Smooth muscle cell (in vitro differentiated cells): ENCODE measurements around the gene PIGW. TPM values are rescaled to one million over a fixed set of nuclear protein-coding genes. Genes with fewer than 3 reads are reported as not detected.

Experiments
- DNase-seq: peaks from one replicate; lab custom pipeline; 2025; ENCODE audit not compliant: unreplicated experiment; lab: John Stamatoyannopoulos, UW
- H2AFZ ChIP-seq: fragments of 200-600 bp; sonication (generic); 2 replicates; pipeline ENCODE4 v1.6.0; 2016; ENCODE audit warnings: antibody characterized with exemption, low read depth, mild to moderate bottlenecking
- H3F3A ChIP-seq: fragments of 200-600 bp; sonication (generic); 2 replicates; pipeline ENCODE4 v1.6.0; 2017; ENCODE audit warnings: antibody characterized with exemption, low read depth
- H3K27ac ChIP-seq: fragments of 200-600 bp; sonication (generic); 2 replicates; pipeline ENCODE4 v1.5.1; 2016; ENCODE audit warnings: low read depth, mild to moderate bottlenecking
- H3K27me3 ChIP-seq: fragments of 200-600 bp; sonication (generic); 2 replicates; pipeline ENCODE4 v1.6.1; 2016; ENCODE audit warnings: low read depth, mild to moderate bottlenecking
- H3K36me3 ChIP-seq: fragments of 200-600 bp; sonication (generic); 2 replicates; pipeline ENCODE4 v1.5.1; 2016; ENCODE audit warnings: low read depth
- H3K4me1 ChIP-seq: fragments of 200-600 bp; sonication (generic); 2 replicates; pipeline ENCODE4 v1.5.1; 2016; ENCODE audit warnings: low read depth
- H3K4me2 ChIP-seq: fragments of 200-600 bp; sonication (generic); 2 replicates; pipeline ENCODE4 v1.6.0; 2016; ENCODE audit warnings: mild to moderate bottlenecking
- H3K4me3 ChIP-seq: fragments of 200-600 bp; sonication (generic); 2 replicates; pipeline ENCODE4 v1.5.1; 2016; ENCODE audit warnings: mild to moderate bottlenecking
- H3K79me2 ChIP-seq: fragments of 200-600 bp; sonication (generic); 2 replicates; pipeline ENCODE4 v1.6.0; 2016; ENCODE audit warnings: low read depth, mild to moderate bottlenecking
- H3K9ac ChIP-seq: fragments of 200-600 bp; sonication (generic); 2 replicates; pipeline ENCODE4 v1.6.0; 2016; ENCODE audit warnings: low read depth
- H3K9me3 ChIP-seq: fragments of 200-600 bp; sonication (generic); replicated peaks from 2 replicates; pipeline ENCODE4 v1.5.1; 2016; ENCODE audit warnings: low read depth
- H4K20me1 ChIP-seq: fragments of 200-600 bp; sonication (generic); 2 replicates; pipeline ENCODE4 v1.6.0; 2016; ENCODE audit warnings: low read depth
- CTCF ChIP-seq: fragments of 200-600 bp; sonication (generic); IDR thresholded peaks from 2 replicates; pipeline ENCODE4 v1.5.1; 2017; ENCODE audit warnings: borderline replicate concordance, mild to moderate bottlenecking, antibody characterized with exemption; ENCODE audit not compliant: insufficient read depth, poor library complexity, severe bottlenecking
- WGBS: methylation state at CpG from one replicate; pipeline ENCODE4 v1.1.7; 2016; ENCODE audit warnings: low lambda C conversion rate; 5-methylcytosine and 5-hydroxymethylcytosine counted together
- polyA plus RNA-seq: library from polyadenylated mRNA; unstranded; fragments of >200 nt; fragmentation: Nextera tagmentation; extraction: Ambion mirVana; gene quantifications from 2 replicates; pipeline ENCODE4 v1.2.1, GENCODE V29; 2016
- total RNA-seq: library from RNA; depleted of rRNA; stranded (reverse); fragments of >200 nt; gene quantifications from 2 replicates; pipeline ENCODE4 v1.2.3, GENCODE V29; 2014

PIGW gene
- total and polyA plus RNA-seq, 2 experiments from 2014 or later = 2.3 to 4.5 TPM

DNA sequence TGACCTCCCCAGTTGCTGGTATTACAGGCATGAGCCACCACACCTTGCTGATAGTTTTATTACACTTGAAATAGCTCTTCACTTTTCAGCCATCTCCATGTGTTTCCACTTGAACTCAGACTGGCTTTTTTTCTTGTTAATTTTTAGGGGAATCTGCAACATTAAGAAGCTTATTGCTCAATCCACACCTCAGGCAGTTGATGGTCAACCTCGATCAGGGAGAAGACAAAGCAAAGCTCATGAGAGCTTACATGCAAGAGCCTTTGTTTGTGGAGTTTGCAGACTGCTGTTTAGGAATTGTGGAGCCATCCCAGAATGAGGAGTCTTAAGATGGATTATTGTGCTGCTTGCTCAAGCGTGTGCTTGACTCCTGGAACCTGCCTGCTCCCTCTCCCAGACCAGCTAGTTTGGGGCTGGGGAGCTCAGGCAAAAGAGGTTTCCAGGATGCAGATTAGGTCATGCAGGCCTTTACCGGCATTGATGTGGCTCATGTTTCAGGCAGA lies 39.7 kb upstream of the PIGW start:
- no peaks in the 10 kb centered on the region for H3K27me3 ChIP-seq
- peaks cover 12% of the 10 kb centered on the region for H3K79me2 ChIP-seq
- H3F3A ChIP-seq = no peaks in the 10 kb centered on the region
- 96% methylated on average over 3 of the region's 3 CpGs for WGBS
- no peak for DNase-seq
- no peaks in the 10 kb centered on the region for H3K4me1 ChIP-seq
- no peak overlapping the region for H3K4me2 ChIP-seq
- no peaks in the 10 kb centered on the region for H3K9me3 ChIP-seq
- H2AFZ ChIP-seq = no peak overlapping the region
- H3K4me3 ChIP-seq = no peak overlapping the region
- no peak overlapping the region for H3K27ac ChIP-seq
- TF ChIP-seq CTCF = no peak
- no peak overlapping the region for H3K9ac ChIP-seq
- H3K36me3 ChIP-seq = peaks cover 6% of the 10 kb centered on the region
- peaks cover 26% of the 10 kb centered on the region for H4K20me1 ChIP-seq

GRCh38 chr17:36496018-36496789 lies 38.6 kb upstream of the PIGW start:
- H3K4me1 ChIP-seq = no peaks in the 10 kb centered on the region
- no peaks in the 10 kb centered on the region for H3K27me3 ChIP-seq
- 96% methylated on average over 9 of the region's 9 CpGs for WGBS
- no peaks in the 10 kb centered on the region for H3K9me3 ChIP-seq
- DNase-seq = no peak
- peaks cover 6% of the 10 kb centered on the region for H3K36me3 ChIP-seq
- no peak for TF ChIP-seq CTCF
- no peak overlapping the region for H3K27ac ChIP-seq
- no peak overlapping the region for H2AFZ ChIP-seq
- H4K20me1 ChIP-seq = peaks cover 15% of the 10 kb centered on the region
- H3K4me3 ChIP-seq = no peak overlapping the region
- H3K4me2 ChIP-seq = no peak overlapping the region
- H3K79me2 ChIP-seq = peaks cover 1% of the 10 kb centered on the region
- no peaks in the 10 kb centered on the region for H3F3A ChIP-seq
- H3K9ac ChIP-seq = no peak overlapping the region

DNA sequence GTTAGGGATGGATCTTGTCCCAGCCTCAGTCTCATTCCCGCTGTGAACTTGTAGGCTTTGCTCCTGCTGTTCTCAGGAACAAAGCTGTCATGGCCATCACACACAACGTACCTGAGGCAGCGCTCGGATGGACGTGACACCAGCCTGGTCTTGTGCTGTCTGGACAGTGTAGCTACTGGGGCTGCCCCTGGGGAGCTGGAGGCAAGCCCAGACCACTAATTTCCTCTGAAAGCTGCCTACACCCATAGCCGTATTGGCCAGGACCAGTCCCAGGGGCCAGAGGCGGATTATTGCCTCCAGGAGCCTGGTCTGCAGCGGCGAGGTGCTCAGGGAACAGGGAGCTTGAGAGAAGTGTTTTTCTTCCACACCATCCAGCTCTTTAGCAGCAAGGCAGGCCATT lies 36.6 kb upstream of the PIGW start:
- Histone ChIP-seq H3K27ac (no peak overlapping the region), H3K4me3 (no peak overlapping the region), H3K79me2 (no peaks in the 10 kb centered on the region), H3K9me3 (no peaks in the 10 kb centered on the region), H3K4me2 (no peak overlapping the region), H3K27me3 (no peaks in the 10 kb centered on the region), H3K36me3 (peaks cover 6% of the 10 kb centered on the region), H3K9ac (no peak overlapping the region), H3K4me1 (no peaks in the 10 kb centered on the region), H4K20me1 (no peaks in the 10 kb centered on the region), H2AFZ (no peak overlapping the region), H3F3A (no peaks in the 10 kb centered on the region)
- DNase-seq = no peak
- no peak for TF ChIP-seq CTCF
- 99% methylated on average over 9 of the region's 9 CpGs for WGBS
